Stimulated activated CD4-positive, alpha-beta T cell treated with anti-CD3 and anti-CD28 coated beads, TNF-alpha, amount 100 ng/mL, for 24 hours (primary cell): Measurements from ENCODE around the gene SBSN.

Experiments
- DNase-seq, 3 experiments: peaks; one replicate each; pipeline ENCODE4 v3.0.0-alpha.2; 2020; ENCODE audit warnings: low read depth in 3 of 3

Gene SBSN

GRCh38 chr19:35554076-35554475 is 26.0 kb upstream of the SBSN start:
- no peak for DNase-seq

GRCh38 chr19:35553385-35554000 is 25.4 kb upstream of the SBSN start:
- no peak for DNase-seq

DNA sequence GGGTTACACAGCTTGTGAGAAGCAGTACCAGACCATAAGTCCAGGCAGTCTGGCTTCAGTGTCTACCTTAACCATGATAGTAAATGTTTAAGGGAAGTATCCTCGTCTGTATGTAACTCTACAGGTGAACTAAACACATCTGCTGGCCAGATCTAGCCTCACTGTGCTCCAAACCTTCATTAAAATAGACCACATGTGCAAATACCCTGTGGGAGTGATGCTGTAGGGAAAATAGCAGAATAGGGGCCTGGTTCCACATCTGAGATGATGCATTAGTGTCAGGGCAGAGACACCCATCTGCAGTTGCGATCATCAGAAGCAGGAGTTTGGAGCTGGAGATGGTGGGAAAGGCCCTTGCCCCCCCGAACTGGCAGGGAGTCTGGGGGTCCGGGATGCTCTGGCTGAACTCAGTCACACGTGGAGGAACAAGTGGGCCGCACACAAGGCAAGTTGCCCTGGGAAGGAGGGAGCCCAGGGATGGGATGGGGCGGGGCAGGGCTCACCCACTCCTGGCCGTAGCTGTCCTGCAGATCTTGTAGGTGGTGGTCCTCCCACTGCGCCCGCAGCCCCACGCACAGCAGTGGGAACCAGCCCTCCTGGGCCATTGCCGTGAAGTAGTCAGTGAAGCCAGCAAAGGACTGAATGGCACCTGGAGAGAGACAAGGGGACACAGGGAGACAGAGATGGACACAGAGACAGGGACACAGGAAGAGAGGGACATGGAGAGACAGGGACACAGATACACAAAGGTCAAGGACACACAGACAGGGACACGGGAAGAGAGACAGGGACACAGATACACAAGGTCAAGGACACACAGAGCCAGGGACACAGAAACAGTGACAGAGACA is 24.6 kb upstream of the SBSN start:
- no peak for DNase-seq

GRCh38 chr19:35551091-35551810 is 23.1 kb upstream of the SBSN start:
- DNase-seq: no peak

- DNase-seq: no peak
Observed at GRCh38 chr19:35549879-35550523, 21.9 kb upstream of the SBSN start.

- DNase-seq: peak; percentile 26 to 39 (median 32)
Observed at GRCh38 chr19:35549174-35549788, 21.2 kb upstream of the SBSN start.

GRCh38 chr19:35546532-35546931 is 18.4 kb upstream of the SBSN start:
- no peak for DNase-seq

GRCh38 chr19:35545855-35546381 is 17.8 kb upstream of the SBSN start:
- peak; percentile 40 to 78 (median 45) for DNase-seq

DNA sequence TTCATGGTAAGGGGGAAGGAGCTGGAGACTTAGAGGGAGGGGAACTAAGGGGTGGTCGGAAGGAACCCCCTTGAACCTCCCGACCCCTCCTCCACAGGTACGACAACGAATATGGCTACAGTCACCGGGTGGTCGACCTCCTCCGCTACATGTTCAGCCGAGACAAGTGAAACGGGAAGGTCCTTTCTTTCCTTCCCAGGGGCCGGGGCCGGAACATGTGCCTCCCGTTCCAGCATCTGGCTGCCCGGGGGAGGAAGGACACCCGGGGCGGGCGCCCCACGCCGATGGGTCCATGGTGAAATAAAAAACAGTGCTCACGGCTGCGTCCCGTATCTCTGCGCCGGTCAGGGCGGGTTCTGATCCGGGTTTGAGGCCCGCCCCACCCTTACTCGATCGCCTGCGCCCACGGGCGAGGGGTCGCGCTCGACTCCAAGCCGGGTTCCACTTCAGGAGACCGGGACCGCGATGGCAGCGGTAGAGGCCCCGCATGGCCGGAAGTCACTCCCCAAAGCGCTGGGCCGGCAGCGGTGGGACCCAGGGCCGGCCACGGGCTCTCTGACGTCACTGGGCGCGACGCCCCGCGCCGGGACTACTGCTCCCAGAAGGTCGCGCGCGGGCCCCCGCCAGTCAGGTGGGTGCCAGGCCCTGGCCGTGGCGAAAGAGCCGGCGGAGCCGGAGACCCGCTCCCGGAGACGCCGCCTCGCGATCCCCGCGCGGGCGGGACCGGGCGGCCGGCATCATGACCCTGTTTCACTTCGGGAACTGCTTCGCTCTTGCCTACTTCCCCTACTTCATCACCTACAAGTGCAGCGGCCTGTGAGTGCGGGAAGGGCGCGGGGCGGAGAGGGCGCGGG is 17.1 kb upstream of the SBSN start, which contains the start of gene TMEM147:
TSS of gene TMEM147 (plus strand) at position 626 of the 854 bp plus-strand sequence. CDS start at position 740, 114 bp downstream.
- peak; percentile 57 to 88 (median 76) for DNase-seq

DNA sequence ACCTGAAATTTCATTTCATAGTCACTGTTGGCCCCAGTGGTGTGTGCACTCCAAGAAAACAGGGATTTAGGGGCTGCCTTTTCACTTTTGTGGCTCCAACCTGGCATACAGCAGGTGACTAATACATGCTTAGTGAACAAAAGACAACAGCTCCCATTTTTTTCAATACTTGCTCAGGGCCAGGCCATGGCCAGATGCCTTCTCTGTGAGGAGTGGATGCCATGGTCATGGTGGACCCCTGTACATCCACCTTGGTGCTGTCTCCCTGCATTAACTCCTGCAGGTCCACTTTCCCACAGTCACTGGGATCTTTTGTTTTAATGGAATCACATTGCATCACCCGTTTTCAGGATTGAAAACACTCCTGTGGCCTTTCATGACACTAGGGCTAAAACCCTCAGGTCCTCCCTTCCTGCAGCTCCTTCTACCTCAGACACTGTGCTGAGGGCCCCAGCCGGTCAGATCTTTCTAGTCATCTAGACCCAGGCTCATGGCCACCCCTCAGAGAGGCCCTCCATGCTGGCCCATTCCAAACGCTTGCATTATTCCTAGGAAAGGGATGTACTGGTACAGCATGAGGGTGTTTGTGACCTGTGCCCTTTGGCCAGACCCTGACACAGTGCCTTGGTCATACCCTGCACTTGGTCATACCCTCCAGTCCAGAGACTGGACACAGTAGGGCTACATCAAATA is 16.1 kb upstream of the SBSN start:
- no peak for DNase-seq

- DNase-seq: no peak
Observed at GRCh38 chr19:35543280-35544109, 15.4 kb upstream of the SBSN start.

DNA sequence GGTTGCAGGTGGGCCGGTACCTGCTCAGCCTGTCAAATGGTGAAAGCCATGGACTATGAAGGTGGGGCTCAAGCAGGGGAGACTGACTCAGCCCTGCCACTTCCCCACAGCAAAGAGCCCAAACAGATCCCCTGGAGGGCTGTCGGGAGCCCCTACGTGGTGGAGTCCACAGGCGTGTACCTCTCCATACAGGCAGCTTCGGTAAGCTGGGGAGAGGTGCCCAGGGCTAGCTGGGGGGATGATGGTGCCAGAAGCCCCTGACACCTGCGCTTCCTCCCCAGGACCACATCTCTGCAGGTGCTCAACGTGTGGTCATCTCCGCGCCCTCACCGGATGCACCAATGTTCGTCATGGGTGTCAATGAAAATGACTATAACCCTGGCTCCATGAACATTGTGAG is 14.1 kb upstream of the SBSN start:
- DNase-seq: no peak

- DNase-seq: no peak
Observed at GRCh38 chr19:35540356-35540927, 12.3 kb upstream of the SBSN start.

- no peak for DNase-seq
Observed at GRCh38 chr19:35539850-35540249, 11.7 kb upstream of the SBSN start.

DNA sequence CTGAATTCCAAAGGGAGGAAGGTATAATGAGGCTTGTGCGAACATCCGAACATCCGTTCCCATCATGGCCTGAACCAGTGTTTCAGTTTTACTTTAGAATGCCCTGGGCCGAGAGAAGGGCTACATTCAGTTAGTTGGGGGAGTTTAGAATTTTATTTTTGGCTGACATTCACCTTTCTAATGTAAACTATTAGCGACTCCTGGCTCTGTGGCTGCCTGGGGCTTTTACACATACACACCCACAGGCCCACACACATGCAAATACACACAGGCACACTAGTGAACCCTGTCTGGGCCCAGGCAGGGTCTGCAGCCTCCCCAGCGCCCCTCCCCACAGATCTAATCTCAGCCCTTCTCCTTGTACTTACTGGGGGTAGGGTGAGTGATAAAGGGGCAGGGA is 11.2 kb upstream of the SBSN start:
- no peak for DNase-seq

DNA sequence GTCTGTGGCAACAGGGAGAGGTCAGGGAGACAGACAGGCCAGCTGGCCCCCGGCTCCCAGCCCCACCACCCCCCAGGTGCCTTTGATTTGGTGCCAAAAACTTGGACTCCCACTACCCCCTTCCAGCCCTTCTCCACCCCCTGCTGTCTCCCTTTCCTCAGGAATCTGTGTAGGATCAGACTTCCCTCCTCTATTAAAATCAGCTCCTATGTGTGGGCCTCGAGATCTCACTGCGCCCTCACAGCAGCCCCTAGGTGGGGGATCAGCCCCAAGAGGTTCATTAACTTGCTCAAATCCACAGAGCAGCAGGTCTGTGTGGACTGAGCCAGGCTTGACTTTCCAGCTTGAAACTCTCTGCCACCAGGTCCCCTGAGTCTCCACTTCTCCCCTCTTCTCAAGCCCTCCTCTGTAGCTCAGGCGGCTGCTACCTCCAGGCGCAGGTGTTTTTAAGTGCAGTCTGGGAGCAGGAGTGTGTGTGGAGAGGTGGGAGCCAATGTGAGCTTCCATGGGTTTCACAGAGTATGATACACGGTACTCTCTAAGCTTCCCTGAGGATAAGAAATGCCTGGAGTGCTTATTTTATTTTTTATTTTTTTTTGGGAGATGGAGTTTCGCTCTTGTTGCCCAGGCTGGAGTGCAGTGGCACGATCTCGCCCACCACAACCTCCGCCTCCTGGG is 6.8 kb upstream of the SBSN start:
- DNase-seq: no peak

DNA sequence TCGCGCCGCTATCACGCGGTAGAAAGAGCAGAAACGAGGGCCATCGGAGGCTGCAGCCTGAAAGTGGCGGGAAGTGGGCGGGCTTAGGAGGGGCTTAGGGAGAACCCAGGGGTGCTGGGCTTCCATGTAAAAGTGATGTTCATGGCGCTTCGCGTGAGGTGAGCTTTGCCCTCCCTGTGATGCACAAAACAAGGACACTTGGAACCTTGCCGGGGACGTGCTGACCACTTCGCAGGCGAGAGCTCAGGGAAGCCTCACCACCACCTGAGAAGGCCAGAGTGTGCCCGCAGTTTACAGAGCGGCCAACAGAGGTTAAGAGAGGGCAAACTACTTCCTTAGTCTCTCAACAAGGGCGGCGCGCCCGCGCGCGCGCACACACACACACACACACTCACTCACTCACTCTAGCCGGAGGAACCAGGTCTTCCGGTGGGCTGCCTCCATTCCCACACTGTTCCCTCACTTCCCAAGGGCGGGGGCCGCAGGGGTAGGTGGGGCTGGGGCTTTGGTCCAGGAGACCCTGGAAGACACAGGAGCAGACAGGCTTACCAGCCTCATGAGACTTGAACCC is 5.8 kb upstream of the SBSN start:
- DNase-seq: peak in 1 of 3 experiments; percentile 29
